ENCODE data around the gene ABHD8. TPM values are rescaled to one million over a fixed set of nuclear protein-coding genes. Genes with fewer than 3 reads are reported as not detected.

Gene ABHD8
- total and polyA plus RNA-seq, 2 experiments from 2014 or later, result 5.5 to 16.5 TPM

DNA sequence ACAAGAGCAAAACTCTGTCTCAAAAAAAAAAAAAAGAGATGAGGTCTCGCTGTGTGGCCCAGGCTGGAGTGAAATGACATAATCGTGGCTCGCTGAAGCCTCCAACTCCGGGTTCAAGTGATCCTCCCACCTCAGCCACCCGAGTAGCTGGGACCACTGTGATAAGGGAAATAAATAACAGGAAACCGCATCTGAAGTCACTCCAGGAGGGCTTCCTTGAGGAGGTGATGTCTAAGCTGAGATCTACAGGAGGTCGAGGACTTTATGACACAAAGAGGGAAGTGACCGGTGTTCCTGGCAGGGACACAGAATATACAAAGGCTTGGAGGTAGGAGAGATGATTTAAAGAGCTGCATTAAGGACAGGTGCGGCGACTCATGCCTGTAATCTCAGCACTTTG, 48.6 kb downstream of the ABHD8 start (continued):
- TF ChIP-seq, protein P1, sequence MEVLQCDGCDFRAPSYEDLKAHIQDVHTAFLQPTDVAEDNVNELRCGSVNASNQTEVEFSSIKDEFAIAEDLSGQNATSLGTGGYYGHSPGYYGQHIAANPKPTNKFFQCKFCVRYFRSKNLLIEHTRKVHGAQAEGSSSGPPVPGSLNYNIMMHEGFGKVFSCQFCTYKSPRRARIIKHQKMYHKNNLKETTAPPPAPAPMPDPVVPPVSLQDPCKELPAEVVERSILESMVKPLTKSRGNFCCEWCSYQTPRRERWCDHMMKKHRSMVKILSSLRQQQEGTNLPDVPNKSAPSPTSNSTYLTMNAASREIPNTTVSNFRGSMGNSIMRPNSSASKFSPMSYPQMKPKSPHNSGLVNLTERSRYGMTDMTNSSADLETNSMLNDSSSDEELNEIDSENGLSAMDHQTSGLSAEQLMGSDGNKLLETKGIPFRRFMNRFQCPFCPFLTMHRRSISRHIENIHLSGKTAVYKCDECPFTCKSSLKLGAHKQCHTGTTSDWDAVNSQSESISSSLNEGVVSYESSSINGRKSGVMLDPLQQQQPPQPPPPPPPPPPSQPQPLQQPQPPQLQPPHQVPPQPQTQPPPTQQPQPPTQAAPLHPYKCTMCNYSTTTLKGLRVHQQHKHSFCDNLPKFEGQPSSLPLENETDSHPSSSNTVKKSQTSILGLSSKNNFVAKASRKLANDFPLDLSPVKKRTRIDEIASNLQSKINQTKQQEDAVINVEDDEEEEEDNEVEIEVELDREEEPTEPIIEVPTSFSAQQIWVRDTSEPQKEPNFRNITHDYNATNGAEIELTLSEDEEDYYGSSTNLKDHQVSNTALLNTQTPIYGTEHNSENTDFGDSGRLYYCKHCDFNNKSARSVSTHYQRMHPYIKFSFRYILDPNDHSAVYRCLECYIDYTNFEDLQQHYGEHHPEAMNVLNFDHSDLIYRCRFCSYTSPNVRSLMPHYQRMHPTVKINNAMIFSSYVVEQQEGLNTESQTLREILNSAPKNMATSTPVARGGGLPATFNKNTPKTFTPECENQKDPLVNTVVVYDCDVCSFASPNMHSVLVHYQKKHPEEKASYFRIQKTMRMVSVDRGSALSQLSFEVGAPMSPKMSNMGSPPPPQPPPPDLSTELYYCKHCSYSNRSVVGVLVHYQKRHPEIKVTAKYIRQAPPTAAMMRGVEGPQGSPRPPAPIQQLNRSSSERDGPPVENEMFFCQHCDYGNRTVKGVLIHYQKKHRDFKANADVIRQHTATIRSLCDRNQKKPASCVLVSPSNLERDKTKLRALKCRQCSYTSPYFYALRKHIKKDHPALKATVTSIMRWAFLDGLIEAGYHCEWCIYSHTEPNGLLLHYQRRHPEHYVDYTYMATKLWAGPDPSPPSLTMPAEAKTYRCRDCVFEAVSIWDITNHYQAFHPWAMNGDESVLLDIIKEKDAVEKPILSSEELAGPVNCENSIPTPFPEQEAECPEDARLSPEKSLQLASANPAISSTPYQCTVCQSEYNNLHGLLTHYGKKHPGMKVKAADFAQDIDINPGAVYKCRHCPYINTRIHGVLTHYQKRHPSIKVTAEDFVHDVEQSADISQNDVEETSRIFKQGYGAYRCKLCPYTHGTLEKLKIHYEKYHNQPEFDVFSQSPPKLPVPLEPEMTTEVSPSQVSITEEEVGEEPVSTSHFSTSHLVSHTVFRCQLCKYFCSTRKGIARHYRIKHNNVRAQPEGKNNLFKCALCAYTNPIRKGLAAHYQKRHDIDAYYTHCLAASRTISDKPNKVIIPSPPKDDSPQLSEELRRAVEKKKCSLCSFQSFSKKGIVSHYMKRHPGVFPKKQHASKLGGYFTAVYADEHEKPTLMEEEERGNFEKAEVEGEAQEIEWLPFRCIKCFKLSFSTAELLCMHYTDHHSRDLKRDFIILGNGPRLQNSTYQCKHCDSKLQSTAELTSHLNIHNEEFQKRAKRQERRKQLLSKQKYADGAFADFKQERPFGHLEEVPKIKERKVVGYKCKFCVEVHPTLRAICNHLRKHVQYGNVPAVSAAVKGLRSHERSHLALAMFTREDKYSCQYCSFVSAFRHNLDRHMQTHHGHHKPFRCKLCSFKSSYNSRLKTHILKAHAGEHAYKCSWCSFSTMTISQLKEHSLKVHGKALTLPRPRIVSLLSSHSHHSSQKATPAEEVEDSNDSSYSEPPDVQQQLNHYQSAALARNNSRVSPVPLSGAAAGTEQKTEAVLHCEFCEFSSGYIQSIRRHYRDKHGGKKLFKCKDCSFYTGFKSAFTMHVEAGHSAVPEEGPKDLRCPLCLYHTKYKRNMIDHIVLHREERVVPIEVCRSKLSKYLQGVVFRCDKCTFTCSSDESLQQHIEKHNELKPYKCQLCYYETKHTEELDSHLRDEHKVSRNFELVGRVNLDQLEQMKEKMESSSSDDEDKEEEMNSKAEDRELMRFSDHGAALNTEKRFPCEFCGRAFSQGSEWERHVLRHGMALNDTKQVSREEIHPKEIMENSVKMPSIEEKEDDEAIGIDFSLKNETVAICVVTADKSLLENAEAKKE (CRISPR knock-in tag; IDR thresholded peaks at IDR 0.05), result no peak
- TF ChIP-seq JUNB (IDR thresholded peaks at IDR 0.05; ENCODE audit: unreplicated experiment) (no peak), CREB1 (CRISPR knock-in tag; IDR thresholded peaks at IDR 0.05; ENCODE audit: low read depth) (no peak), NANOG (IDR thresholded peaks at IDR 0.05; ENCODE audit: borderline replicate concordance) (no peak), STAT1 (IDR thresholded peaks at IDR 0.05; ENCODE audit: unreplicated experiment) (no peak), ZNF114 (CRISPR knock-in tag; IDR thresholded peaks at IDR 0.05) (no peak), ZNF331 (CRISPR knock-in tag; IDR thresholded peaks at IDR 0.05; ENCODE audit: low read depth) (no peak), EZH2 (IDR thresholded peaks at IDR 0.05; ENCODE audit: low read depth, unreplicated experiment) (no peak)

DNA sequence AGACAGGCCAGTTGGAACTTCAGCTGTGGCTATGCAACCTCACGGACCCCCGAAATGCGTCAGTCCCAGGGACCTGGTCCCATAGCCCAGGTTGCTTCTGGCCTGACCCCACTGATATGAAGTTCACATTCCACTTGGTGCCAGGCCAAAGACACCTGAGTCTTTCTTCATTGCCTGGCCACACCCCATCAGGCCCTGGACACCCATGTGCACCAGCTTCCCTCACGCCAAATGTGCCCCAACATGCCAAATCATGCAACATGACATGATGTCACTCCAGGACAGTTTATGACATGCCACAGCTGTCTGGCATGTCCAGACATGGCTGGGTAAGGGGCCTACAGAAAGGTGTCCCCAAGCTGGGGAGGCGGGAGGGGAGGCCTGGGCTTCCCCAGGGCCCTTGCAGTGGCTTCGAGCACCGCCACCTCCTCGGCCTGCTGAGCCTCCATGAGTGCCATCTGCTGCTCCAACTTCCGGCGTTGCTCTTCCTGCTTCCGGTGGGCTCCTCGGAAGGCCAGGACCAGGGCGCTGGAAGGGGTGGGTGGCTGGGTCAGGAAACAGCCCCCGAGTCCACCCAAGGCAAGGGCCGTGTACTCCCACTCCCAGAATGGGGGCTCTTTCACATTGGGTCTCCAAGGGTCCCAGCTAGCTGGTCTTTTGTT, 53.2 kb downstream of the ABHD8 start:
- Histone ChIP-seq H4K20me1 (replicated peaks; ENCODE audit: insufficient read depth) (no peaks in the 10 kb centered on the region), H2AFZ (no peak overlapping the region), H3K4me3 (no peak overlapping the region), H3F3A (replicated peaks; ENCODE audit: low read depth) (peaks cover 22% of the 10 kb centered on the region), H3K79me2 (replicated peaks; ENCODE audit: insufficient read depth) (peaks cover 1% of the 10 kb centered on the region), H3K9me2 (ENCODE audit: insufficient read depth) (no peaks in the 10 kb centered on the region), H3K4me2 (no peak overlapping the region), H3K27me3 (ENCODE audit: insufficient read depth) (no peaks in the 10 kb centered on the region), H3K36me3 (ENCODE audit: insufficient read depth) (no peaks in the 10 kb centered on the region), H3K27ac (ENCODE audit: low read depth) (no peak overlapping the region), H3K4me1 (ENCODE audit: insufficient read depth) (peaks cover 26% of the 10 kb centered on the region)
- no peak for DNase-seq (ENCODE audit: low spot score)
- Mint-ChIP-seq H3K27ac (no peak overlapping the region), H3K4me1 (peaks cover 22% of the 10 kb centered on the region), H3K4me3 (no peak overlapping the region), H3K9me3 (no peaks in the 10 kb centered on the region), H3K36me3 (ENCODE audit: low read depth) (peaks cover 8% of the 10 kb centered on the region), H3K27me3 (ENCODE audit: insufficient read depth, low read depth, poor library complexity) (peaks cover 22% of the 10 kb centered on the region)
- ATAC-seq, result no peak
- TF ChIP-seq JUNB (IDR thresholded peaks at IDR 0.05; ENCODE audit: unreplicated experiment), result no peak
- no peak for TF ChIP-seq EZH2 (IDR thresholded peaks at IDR 0.05; ENCODE audit: low read depth, unreplicated experiment)
- TF ChIP-seq, protein P1 (CRISPR knock-in tag; IDR thresholded peaks at IDR 0.05), result no peak
- no peak for TF ChIP-seq CREB1 (CRISPR knock-in tag; IDR thresholded peaks at IDR 0.05; ENCODE audit: low read depth)
